GM21619 (cell line): ENCODE data around the gene TMEM44.
"Not testable (repeated sequence)": the region's sequence is repeated elsewhere in the genome, so short reads cannot be mapped to it uniquely, and the experiment has no call there.

Source experiments
- ATAC-seq: cut with Tn5 transposase; IDR thresholded peaks from one replicate; pipeline ENCODE4 v1.9.1; 2021; ENCODE audit not compliant: unreplicated experiment

TMEM44 gene

DNA sequence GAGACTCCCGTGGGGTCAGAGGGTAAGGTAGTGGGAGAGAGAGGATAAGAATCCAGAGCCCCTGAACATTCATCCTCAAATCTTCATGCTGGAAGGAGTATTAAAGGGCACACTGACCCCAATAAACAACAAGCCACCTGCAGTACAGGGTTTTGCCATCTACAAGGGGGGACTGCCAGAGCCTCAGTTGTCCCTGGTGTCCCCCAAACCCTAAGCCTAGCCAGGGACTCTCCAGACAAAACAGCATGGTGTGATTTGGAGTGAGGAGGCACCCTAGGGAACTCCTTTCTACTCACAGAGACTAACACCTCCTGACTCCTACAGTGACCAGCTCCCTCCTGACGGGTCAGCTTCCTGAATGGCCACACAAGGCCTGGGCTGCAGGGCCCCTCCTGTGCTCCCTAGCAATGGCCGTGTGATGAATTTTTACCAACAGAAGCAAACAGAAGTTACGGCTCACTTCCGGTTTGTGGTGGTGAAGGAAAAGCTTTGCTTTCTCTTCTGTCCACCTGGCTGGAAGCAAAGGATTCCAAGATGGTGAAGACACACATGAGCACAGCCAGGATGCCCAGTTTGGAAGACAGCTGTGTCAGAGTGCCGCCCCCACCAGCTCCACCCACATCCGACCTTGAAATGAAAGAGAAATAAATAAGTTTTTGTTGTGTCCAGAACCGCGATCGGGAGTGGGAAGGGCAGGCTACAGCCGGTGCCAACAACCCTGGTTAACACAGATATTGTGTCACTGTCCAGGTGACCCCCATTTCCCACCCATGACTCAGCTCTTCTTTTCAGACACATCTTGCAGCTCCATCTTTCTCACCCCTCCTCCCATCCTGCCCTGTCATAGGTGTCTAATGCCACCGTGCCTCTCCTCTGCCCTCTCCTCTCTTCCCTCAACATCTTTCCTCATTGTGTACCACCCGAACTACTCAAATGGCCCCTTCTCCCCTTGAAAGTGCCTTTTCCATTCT lies 76.8 kb downstream of the TMEM44 start:
- ATAC-seq, result no peak

DNA sequence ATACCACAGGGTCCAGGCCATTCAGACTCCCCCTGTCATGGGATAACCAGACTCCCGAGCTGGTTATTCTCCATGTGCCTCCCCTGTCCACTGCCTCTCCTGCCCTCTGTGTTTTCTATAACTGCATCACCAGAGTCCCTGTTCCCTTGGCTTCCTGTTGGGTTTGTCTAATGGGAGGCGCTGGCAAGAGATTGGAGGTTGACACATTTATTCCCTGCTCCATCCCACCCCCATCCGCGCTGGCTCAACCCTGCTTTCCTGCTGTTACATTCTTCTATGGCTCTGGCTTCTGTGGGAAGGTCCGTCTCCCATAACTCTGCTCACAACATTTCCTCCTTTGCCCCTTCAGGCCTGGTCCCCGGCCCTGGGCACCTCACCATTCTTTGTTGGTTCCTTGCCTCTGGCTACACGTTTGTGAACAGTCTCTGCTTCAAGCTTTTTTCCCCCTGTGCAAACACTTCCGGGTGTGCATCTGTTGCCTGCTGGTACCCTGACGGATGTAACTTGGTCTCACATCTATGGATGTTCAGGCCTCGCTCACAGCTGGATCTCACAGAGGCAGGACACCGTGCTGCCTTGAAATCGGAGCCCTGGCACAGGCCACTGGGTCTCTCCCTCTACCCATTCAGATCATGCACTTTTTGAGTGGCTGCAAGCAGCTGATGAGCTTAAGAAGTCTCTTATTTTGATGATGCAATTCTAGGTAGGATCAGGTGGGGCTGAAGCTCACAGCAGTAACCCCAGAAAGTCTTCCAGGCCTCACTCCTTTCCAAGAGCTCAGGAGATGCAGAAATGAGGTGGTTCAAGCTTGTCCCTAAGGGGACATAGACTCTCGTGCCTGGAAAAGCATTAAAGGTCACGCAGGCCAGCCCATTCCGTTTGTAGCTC lies 77.8 kb downstream of the TMEM44 start:
- no peak for ATAC-seq

DNA sequence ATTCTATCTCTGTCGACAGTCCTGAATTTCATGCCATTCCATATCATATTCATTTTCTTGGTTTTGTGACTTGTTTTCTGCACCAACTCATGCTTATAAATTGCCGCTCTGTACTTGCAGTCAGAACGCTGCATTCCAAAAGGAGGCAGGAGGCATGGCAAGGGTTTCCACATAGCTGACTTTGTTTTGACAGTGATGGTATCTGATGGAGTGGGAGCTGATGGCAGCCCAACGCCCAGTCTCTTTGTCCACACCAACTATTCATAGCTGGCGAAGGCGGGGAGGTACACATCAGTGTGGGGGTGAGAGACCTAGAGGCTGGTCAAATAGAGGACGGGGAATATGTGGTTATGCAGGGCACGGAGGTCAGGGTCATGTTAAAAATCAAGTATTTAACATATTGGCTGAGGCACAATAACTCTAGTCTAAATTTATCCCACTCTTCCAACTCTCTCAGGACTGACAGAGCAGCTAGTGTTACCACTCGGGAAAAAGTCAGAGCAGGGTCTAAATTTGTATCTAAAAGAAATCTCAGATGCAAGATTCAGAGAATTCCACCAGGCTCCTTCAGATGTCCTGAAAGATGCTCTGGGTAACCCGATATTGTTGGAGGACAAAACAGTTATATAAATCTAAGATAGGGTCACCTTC lies 78.6 kb downstream of the TMEM44 start:
- ATAC-seq, result no peak

DNA sequence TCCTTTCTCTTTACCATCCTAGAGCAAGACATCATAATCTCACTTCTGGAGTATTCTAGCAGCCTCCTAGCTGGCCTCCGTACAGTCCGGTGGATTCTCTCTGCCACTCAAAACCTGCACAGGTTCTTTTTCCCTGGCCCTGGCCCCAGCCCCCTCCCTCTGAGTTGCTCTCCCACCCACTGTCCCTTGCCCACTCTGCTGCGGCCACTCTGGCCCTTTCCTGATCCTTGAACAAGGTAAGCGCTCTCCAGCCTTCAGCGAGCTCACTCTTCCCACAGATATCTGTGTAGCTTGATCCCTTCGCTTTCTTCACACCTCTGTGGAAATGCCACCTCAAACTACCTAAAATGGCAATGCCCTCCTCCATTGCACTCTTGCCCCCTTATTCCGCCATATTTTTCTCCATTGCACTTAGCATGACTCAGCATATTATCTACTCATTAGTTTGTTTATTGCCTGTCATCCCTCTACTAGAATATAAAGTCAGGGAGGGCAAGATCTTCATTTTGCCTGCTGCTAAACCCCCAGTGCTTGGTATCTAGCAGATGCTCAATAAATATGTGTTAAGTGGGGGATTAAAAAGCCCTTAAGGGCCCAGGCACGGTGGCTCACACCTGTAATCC lies 80.8 kb downstream of the TMEM44 start:
- ATAC-seq, result no peak

DNA sequence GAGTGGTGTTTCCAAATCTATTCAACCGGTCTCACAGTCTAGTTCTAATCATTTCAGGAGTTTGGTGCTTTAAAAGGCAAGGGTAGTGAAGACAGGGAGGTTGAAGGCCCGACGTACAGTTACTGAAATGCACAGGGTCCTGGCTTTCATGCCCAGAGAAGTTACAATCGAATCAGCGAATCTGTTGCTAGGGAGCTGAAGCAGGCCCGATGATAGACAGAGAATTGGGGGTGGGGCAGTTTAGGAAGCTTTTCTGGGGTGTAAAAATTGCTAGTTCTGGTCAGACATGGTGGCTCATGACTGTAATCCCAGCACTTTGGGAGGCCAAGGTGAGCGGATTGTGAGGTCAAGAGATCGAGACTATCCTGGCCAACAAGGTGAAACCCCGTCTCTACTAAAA lies 83.4 kb downstream of the TMEM44 start:
- no peak for ATAC-seq

DNA sequence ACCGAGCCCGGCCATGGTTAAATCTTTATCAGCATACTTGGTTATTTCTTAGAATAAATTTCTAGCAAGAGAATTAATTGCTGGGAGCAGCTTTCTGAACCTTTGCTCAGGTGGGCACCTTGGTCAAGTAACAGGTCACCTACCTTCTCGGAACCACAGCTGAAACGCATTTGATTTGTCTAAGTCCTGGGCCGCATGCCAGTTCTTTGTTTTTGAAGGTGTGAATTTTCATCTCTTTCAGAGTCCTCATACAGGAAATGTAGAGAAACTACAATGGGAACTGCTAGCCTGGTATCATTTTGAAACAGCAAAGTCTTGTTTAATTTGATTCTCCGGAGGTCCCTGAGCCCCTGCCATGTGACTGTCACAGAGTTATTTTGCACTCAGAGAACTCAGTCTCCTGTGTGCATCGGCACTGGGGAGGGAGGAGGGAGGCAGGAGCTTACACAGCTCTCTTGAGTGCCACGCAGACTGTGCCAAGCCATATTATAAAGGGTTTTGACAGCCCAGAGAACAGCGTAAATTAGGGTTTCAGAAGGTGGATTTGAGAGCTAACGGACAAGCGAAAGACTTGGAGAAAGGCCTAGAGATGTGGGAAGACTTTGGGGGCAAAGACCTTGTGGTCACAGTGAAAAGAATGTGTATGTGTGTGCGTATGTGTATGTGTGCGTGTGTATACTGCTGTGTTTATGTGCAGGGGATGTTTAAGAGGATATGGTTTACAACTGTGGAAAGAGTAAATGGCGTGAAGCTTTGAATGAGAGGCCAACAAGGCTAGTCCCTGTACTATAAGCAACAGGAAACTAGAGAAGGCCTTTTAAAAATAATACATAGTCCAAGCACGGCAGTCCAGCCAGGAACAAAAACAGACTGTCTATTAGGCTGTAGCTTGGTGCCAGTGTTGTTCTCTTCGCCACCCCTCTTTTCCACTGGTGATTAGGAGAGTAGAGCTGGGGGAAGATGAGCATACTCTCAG lies 84.6 kb downstream of the TMEM44 start:
- no peak for ATAC-seq

DNA sequence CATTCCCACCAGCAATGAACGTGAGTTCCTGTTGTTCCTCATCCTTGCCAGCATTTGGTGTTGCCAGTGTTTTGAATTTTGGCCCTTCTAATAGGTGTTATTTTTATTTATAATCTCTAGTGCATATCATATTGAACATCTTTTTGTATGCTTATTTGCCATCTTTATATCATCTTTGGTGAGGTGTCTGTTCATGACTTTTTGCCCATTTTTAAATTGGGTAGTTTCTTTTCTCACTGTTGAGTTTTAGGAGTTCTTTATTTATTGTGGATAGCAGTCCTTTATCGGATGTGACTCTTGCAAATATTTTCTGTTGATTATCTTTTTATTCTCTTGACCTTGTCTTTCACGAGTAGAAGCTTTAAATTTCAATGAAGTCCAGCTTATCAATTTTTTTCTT lies 86.2 kb downstream of the TMEM44 start:
- no peak for ATAC-seq

DNA sequence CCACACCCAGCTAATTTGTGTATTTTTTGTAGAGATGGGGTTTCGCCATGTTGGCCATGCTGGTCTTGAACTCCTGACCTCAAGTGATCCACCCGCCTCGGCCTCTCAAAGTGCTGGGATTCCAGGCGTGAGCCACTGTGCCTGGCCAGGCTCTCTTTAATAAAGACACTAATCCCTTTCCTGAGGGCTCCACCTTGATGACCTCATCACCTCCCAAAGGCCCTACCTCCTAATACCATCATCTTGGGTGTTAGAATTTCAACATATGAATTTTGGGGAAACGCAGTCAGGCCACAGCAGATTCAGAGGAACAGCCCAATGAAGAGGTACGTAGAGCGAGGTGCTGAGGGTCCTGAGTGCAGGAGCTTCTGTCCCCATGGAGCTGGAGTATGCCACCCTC lies 87.7 kb downstream of the TMEM44 start:
- not testable (repeated sequence) for ATAC-seq

DNA sequence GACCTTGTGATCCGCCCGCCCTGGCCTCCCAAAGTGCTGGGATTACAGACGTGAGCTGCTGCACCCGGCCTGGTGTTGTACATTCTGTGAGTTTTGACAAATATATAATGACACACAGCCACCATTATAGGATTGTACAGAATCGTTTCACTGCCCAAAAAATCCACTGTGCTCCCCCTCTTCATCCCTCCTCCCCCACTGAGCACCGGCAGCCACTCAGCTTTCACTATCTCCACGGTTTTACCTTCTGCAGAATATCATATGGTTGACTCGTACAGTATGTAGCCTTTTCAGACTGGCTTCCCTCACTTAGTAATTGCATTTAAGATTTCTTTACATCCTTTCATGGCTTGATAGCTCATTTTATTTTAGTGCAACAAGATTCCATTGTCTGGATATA lies 89.7 kb downstream of the TMEM44 start:
- ATAC-seq, result no peak

DNA sequence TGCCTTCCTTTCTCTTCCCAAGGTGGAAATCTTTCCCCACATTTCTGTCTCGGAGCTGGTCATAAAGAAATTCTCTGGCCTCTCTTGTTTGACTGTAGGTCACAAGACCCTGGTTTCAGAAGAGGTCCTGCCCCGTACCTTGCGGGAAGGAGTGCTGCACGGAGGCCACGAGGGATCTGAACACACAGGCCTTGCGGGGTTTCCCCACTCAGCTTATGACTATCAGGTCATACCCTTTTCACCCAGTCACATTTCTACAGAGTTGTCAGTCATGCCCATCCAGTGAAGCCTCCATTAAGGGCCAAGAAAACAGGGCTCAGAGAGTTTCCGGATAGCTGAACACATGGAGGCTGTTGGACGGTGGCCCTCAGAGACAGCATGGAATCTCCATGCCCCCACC lies 91.7 kb downstream of the TMEM44 start:
- peak; percentile 64 for ATAC-seq

DNA sequence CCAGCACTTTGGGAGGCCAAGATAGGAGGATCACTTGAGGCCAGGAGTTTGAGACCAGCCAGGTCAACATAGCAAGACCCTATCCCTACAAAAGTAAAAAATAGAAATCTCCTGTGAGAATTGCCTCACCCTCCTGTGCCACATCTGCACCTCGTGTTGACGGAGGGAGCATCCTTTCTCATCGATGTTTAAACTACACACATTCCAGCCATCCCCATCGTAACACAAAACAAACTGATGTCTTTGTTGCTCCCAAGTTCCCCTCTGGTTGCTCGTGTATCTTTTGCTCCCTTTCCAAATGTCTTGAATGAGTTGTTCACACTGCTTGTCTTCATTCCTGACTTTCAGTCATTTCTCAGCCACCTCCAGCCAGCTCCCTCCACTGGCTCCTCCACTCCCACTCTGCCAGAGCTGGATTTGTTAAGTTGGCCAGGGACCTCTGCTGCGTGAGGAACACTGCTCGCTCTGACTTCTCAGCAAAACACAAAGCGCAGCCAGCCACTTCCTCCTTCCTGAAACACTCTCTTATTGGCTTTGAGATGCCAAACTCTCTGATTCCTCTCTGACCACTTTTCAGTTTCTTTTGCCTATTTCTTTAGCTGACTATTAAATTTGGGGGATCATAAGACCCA lies 92.8 kb downstream of the TMEM44 start:
- ATAC-seq, result no peak

DNA sequence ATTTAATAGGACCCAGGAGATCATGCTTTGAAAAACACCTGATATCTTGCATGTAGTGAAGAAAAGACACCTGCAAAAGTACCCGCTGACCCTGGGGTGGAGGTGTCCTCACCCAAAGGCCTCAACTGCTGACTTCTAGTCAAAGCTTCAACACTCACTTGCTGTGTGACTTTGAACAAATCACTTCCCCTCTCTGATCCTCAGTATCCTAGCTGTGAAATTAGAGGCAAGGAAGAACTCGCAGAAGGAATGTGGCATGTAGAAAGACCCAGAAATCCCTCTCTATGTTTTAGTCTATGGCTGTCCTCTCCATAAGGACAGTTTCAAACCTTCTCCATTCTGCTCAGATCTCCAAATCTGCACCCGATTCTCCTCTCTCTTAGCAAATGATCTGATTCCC lies 93.7 kb downstream of the TMEM44 start:
- ATAC-seq, result no peak

DNA sequence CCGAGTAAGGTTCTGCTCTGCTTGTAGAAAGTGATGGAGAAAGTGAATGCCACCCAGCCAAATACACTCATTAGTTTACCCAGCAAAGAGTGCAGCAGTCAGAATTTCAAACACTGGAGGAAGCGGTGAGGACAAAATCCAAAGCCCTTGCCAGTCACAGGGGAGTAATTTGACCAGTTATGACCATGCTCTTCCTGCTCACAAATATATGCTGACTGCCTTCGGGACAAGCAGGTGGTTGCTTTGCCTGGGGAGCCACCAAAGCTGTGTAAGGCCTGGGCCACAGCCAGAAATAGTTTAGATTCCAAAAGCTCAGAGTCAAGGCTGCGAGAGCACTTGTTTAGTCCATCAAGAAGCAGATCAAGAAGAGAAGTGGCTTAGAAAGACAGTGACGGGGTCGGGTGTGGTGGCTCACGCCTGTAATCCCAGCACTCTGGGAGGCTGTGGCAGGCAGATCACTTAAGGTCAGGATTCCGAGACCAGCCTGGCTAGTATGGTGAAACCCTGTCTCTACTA lies 95.4 kb downstream of the TMEM44 start:
- ATAC-seq, result no peak
